Measurements from ENCODE around the gene KICS2.

- TF ChIP-seq CTCF (conservative IDR thresholded peaks at IDR 0.05) = no peak
- no peak for TF ChIP-seq EZH2 (IDR thresholded peaks at IDR 0.05; ENCODE audit: low read depth)
Observed at GRCh38 chr12:64253356-64253755, 31.3 kb upstream of the KICS2 start.

Data from PC-9 (cell line).